GM12878 (cell line): ENCODE data around the gene ABHD11.

Experiments used
- CEBPB ChIP-seq, 2 experiments: fragments of 150-350 bp in 1 of 2; IDR thresholded peaks; 2 replicates each; pipeline ENCODE4 v1.6.1; 2012 to 2014; ENCODE audit warnings: low read depth in 2 of 2, low read length in 2 of 2, borderline replicate concordance in 1 of 2, inconsistent platforms in 1 of 2
- ETV6 ChIP-seq, 2 experiments: fragments of 450-650 bp in 1 of 2; IDR thresholded peaks in 1 of 2; conservative IDR thresholded peaks in 1 of 2; 2 replicates each; pipeline ENCODE4 v1.6.1; 2014; ENCODE audit warnings: antibody characterized with exemption in 1 of 2, borderline replicate concordance in 1 of 2, low read depth in 1 of 2, mild to moderate bottlenecking in 1 of 2, moderate library complexity in 1 of 2
- HCFC1 ChIP-seq: fragments of 150-350 bp; IDR thresholded peaks from 2 replicates; pipeline ENCODE4 v1.6.1; 2014; ENCODE audit warnings: low read length
- HDAC2 ChIP-seq: fragments of 200-600 bp; sonication (generic); IDR thresholded peaks from 2 replicates; pipeline ENCODE4 v1.6.1; 2017
- ZBTB40 ChIP-seq: fragments of 450-650 bp; IDR thresholded peaks from 2 replicates; pipeline ENCODE4 v1.6.1; 2016; ENCODE audit warnings: mild to moderate bottlenecking, moderate library complexity, borderline replicate concordance

DNA sequence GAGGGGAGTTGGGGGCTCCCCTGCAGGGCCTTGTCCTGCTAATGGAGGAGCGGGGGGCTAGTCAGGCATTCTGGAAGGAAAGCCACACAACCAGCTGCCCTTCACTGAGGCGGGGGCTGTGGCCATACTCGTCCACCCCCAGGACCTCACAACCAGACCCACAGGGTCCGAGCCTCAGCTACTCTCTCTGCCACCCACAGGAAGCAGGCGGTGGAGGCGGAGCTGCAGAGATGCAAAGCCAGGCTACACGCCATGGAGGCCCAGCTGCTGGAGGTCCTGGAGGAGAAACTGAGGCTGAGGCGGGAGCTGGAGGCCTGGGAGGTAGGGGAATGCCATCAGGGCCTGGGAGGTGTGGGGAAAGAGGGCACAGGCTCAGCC lies 3.1 kb downstream of the ABHD11 start:
- no peak for TF ChIP-seq HDAC2
- TF ChIP-seq ZBTB40, result no peak
- TF ChIP-seq ETV6 (conservative IDR thresholded peaks at IDR 0.05 in 1 of 2, IDR thresholded peaks at IDR 0.05 in 1 of 2; ENCODE audit: borderline replicate concordance in 1 of 2, low read depth in 1 of 2), result no peak
- TF ChIP-seq HCFC1, result no peak
- TF ChIP-seq CEBPB (IDR thresholded peaks at IDR 0.05; ENCODE audit: borderline replicate concordance in 1 of 2, low read depth in 2 of 2, low read length in 2 of 2), result no peak
